HG03045 (cell line): ENCODE results near the gene FPR3.
"Not testable (repeated sequence)": the region's sequence is repeated elsewhere in the genome, so short reads cannot be mapped to it uniquely, and the experiment has no call there.

Experiments used
- ATAC-seq: cut with Tn5 transposase; IDR thresholded peaks from one replicate; pipeline ENCODE4 v1.9.1; 2021; ENCODE audit warnings: mild to moderate bottlenecking, moderate library complexity; ENCODE audit not compliant: unreplicated experiment

The FPR3 gene

DNA sequence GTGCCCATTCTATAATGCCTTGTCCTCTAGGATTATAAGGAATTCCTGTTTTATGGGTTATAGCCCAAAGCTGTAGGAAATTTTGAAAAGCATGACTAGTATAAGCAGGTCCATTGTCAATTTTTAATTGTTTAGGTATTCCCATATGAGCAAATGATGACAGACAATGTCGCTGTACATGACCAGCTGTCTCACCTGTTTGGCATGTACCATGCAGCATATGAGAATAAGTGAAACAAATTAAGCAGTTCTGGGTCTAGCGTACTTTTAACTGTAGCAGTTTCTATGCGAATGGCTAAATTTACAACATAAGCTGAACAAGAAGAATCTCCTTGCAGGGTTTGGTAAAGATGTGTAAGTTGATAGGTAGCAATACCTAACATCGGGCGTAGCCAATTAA, 11.6 kb downstream of the FPR3 start:
- not testable (repeated sequence) for ATAC-seq

DNA sequence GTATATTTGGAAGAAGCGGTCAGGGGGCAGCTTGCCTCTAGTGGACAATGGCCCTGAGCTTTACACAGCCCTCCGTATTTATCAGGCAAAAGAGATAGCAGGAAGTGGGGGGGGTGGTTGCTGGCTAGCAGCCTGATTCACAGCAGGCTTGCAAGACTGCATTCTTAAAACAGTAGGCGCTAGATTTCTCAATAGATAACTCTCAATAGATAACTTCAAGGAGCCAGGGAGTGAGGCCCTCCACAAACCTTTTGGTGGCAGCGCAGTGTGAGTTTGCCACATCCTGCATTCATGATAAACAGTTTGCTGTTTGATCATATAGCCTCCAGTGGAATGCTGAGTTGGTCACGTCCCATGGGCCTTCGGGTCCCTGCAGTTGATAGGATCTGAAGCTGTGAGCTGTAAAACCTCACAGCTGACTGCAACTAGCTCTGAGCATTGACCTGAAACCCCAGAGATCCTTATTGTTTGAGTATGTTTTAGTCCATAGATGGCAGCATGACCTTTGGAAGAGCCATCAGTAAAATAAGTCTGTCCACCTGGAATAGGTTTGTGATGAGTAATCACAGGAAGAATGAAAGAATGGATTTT, 12.2 kb downstream of the FPR3 start:
- no peak for ATAC-seq

DNA sequence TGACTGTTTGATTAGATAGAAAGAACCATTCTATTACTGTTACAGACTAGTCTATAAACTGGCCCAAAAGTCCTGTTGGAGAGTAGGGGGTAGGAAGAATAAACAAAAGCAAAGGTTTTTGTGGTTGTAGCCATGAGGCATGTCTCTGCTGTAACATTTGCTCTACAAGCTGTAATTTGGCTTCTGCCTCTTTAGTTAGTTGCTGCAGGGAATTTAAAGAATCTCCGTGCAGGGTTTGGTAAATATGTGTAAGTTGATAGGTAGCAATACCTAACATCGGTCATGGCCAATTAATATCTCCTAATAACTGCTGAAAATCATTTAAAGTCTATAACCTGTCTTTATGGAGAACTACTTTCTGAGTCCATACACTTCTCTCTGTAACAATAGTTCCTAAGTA, 13.0 kb downstream of the FPR3 start:
- no peak for ATAC-seq

DNA sequence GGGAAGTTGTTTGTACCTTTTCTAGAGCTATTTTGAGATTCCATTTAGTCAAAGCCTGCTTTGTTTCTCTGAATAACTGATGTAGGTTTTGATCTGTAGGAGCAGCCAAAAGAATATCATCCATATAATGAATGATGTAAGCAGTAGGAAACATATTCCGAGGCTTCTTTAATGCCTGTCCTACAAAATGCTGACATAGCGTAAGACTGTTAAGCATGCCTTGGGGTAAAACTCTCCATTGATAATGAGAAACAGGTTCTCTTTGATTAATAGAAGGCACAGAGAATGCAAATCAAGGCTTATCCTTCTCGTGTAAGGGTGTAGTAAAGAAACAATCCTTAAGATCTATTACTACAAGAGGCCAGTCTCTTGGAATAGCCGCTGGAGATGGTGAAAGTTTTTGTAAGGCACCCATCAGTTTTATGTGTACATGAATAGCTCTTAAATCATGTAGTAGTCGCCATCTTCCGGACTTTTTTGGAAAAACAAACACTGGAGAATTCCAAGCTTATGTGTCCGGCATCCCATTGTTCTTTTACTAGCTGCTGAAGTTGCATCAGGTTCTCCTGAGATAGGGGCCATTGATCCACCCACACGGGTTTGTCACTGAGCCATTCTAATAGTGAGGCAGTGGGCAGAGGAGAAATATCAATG, 13.5 kb downstream of the FPR3 start:
- ATAC-seq, result no peak

DNA sequence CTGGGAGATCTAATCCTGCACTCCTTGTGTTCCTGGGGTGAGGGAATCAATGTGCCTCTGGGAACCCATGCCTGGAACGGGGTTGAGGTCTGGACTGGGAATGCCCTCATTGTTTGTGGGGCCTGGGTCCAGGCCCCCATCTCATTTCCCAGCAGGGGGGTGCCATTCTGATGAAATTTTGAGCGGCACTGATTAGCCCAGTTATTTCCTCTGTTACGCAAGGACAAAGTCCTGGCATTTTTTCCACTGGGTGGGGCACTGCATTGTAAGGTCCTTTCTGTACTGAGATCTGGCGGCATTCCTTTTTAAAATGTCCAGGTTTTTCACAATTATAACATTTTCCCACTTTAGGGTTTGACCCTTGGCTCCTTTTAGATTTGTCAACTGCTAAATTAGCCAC, 14.8 kb downstream of the FPR3 start:
- ATAC-seq, result no peak

DNA sequence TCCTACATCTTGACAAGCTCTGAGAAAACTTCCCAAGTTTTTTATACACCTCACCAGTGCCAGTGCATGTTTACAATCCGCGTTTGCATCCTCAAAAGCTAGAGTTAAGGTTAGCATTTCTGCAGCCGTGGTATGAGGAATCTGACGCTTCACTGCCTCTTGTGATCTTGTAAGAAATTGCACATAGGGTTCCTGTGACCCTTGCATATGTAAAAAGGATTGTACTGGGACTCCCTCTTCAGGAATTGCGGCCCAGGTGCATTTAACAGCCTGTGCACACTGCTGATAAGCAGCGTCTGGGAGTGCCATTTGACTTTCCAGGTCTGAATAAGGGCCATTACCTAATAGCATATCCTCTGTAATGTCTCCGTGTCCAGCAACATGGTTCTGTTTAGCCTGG, 15.3 kb downstream of the FPR3 start:
- no peak for ATAC-seq

DNA sequence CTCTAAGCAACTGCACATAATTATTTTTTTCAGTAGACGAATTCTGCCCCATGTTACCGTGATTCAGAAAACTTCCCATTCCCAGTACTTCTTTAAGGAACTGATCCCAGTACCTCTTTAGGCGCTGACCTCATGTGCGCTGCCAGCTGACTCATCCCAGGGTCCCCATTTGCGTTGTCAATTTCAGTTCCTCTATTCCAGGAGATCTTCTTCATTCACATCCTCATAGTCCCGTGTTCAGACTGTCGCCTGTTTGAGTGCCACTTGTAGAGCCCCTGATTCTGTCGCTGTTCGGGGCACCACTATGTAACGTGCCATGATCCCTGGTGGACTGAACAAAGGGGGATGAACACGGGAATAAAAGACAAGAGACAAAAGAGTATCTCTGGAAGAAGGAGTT, 16.4 kb downstream of the FPR3 start:
- no peak for ATAC-seq

DNA sequence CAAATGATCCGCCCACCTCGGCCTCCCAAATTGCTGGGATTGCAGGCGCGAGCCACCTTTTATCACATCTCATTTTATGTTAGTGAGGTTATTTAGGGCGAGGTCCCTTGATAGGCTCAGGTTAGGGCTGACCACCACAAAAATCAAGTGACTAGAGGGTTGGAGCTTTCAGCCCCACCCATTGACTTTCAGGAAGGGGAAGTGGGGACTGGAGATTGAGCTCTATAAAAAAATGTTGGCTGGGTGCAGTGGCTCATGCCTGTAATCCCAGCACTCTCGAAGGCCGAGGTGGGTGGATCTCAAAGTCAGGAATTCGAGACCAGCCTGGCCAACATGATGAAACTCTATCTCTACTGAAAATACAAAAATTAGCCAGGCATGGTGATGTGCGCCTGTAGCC, 20.1 kb downstream of the FPR3 start:
- no peak for ATAC-seq

DNA sequence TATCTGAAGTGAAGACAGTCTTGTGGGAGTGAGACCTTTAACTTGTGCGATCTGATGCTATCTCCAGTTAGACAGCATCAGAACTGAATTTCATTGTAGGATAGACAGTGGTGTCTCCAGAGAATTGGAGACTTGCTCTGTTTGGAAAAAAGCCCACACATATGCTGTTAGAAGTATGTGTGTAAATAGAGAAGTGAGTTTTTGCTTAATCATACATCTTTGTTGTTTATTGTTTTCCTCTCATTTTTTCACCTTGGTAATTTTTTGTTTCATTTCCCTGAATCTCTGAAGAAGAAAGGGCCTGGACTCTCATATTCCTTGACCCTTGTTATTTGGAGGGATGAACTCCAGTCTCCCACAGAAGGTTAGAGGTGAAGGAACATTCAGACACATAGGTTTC, 21.8 kb downstream of the FPR3 start:
- no peak for ATAC-seq

DNA sequence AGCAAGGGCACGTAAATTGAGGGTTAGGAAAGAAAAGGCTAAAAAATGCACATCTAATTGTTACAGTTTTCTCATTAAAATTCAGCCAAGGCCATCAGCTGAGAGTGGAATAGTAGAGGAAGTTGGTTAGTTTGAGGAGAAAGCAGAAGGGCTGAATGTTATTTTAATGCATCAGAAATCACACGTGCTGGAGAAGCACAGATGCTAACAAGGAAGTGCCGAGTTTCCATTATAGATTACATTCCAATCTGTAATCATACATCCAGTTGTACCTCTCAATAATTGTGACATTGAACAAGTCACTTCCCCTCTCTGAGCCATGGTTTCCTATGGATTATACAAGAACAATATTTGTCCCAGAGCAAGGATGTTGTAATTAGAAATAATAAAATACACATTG, 25.1 kb downstream of the FPR3 start:
- ATAC-seq, result no peak

DNA sequence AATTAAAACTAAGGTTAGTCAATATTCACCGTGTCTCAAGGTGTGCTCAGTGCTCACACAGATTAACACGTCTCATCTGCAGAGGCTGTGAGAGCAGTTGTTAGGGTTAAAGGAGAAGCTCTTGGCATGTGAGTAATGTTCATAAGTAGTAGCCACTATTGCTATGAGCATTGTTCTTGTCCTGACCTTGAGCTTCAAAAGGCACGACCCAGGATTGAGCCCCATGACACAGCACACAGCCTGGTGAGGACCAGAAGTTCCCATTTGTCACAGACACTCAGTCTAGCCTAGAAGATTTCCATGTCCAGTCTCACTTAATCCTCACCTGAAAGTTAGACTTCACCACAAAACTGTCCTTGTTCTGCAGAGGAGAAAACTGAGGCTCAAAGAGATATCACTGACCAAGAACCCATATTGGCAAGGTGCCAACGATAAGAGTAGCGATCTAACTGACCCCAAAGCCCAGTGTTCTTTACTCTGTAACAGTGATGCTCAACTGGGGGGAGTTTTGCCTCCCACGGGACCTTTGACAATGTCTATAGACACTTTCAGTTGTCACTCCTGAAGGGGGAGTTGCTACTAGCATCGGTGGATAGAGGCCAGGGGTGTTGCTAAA, 26.0 kb downstream of the FPR3 start:
- no peak for ATAC-seq

DNA sequence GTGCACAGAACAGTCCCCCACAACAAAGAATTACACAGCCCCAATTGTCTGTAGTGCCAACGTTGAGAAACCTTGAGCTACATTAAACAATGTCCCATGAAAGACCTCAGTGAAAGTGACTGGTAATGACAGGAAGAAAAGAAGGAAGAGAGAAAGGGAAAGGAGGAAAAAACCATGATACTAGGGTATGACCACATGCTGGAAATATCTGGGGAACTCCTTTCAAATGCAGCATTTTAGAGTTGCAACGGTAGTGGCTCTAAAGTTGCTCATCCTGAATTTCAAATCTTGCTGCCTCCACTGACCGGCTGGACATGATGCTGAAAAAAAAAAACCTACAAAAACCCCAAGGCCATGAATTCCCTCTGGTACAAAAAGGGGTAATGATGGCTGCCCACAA, 26.5 kb downstream of the FPR3 start:
- no peak for ATAC-seq

DNA sequence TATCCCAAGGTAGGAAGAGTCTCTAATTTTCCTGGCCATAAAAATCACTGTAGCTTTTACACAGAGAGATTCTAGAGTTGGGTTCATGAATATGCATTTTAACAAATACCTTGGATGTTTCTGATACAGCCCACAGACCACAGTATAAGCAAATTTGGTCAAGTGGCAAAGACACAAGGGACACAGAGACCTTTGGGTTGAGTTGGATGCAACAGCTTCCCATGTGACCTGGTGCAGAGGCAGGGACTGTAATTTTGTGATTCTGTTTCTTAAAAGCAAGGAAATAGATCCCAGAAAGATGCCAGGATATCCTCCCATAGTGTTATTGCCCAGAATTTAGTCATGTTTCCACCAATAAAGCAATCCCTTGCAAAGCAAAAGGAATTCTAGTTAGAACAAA, 27.0 kb downstream of the FPR3 start:
- no peak for ATAC-seq

DNA sequence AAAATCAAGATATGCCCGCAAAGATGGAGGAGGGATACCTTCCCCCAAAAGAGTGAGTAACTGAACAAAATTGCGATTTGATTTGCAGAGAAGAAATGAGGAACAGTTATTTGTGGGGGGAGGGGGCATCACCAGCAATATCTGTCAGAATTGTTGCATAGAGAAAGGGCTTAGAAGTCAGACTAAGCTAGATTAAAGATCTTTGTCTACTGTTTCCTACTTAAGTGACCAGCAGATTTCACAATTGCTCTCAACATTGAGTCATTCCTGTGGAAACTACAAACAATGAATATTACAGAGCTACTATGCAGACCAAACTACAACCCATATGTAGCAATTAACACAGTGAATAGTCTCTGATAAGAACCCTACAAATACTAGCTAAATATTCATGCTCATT, 27.4 kb downstream of the FPR3 start:
- no peak for ATAC-seq

DNA sequence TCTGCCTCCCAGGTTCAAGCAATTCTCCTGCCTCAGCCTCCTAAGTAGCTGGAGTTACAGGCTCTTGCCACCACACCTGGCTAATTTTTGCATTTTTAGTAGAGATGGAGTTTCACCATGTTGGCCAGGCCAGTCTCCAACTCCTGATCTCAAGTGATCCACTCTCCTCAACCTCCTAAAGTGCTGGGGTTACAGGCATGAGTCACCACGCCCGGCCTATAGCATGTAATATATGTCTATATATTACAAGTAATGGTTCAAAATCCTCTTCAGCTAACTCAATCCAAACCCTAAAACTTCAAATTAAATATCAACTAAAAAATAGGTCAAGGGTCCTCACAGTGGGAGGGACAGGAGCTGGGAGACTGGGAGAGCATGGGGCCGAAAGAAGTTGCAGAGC, 28.0 kb downstream of the FPR3 start:
- no peak for ATAC-seq

DNA sequence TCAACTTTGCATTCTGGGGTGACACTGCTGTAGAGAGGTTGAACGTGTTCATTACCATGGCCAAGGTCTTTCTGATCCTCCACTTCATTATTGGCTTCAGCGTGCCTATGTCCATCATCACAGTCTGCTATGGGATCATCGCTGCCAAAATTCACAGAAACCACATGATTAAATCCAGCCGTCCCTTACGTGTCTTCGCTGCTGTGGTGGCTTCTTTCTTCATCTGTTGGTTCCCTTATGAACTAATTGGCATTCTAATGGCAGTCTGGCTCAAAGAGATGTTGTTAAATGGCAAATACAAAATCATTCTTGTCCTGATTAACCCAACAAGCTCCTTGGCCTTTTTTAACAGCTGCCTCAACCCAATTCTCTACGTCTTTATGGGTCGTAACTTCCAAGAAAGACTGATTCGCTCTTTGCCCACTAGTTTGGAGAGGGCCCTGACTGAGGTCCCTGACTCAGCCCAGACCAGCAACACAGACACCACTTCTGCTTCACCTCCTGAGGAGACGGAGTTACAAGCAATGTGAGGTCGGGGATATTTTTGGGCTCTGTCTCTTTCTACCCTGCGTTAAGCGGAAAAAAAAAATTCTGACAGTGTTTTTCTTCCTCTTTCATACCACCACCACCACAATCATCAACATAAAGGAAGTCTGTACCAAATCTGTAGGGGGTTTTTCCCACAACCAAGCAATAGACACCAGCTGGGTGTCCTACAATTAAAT, 29.5 kb downstream of the FPR3 start:
- ATAC-seq, result no peak

DNA sequence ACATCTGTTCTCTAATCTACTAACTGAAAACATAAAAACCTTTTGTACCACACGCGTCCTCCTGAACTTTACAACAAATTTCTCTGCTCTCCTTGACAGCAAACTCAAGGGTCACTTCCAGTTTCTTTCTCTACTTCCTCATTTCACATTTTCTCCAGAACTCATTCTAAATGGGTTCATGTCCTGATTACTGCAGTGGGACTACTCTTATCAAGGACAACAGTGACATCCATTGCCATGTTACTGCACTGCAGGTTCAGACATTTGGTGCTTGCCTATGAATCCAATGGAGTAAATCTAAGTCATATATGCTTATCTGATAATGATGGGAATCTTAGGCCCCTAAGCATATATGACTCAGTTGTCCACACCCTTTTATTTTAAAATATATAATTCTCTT, 35.3 kb downstream of the FPR3 start:
- ATAC-seq, result no peak

DNA sequence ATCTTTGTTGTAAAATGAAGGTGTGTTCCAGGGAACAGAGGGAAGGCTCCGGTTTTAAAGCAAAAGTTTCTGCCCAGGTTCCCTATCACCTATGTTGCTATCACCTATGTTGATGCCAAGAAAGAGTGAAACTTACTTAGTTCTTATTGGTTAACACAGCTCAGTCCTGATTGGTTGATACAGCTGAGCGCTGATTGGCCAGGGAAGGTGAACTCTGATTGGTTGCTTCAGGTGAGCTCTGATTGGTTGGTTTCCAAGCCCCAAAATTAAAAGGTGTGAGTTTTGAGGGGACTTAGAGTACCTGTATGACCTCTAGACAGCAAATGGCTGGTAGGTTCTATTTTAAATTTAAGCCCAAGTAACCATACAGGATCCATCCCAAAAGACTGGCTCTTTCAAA, 42.2 kb downstream of the FPR3 start:
- no peak for ATAC-seq

DNA sequence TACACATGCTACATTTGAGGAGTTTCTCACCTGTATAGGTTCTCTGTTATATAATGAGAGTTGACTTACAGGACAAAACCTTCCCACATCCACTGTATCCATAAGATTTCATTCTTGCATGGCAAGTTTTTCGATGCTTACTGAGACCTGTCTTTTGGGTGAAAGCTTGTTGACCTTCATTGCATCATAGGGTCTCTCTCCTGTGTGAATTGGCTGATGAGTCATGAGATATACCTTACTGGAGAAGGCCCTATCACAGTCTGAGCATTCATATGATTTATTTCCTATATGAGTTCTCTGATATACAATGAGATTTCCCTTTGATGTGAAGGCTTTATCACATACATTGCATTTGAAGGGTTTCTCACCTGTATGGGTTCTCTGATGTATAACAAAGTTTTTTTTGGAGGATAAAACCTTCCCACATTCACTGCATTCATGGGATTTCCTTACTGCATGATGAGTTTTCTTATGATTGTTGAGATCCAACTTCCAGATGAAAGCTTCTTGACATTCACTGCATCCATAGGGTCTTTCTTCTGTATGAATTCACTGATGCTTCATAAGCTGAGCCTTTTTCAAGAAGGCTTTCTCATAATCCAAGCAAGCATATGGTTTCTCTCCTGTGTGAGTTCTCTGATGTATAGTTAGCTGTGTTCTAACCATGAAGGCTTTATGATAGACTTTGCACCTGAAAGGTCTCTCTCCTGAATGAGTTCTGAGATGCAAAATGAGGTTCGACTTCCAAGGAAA, 67.1 kb downstream of the FPR3 start:
- no peak for ATAC-seq

DNA sequence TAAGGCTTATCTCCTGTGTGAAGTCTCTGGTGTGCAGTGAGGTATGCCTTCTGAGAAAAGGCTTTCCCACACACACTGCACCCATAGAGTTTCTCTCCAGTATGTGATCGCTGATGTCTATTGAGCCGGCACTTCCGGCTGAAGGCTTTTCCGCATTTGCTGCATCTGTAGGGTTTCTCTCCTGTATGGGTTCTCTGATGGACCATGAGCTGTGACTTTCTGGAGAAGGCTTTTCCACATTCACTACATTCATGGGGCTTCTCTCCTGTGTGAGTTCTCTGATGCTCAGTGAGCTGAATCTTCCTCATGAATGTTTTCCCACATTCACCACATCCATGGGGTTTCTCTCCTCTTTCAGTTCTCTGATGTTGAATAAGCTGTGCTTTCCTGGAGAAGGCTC, 78.1 kb downstream of the FPR3 start:
- no peak for ATAC-seq
